CD14-positive monocyte (primary cell): ENCODE measurements around the gene GNAS. TPM values are rescaled to one million over a fixed set of nuclear protein-coding genes. Genes with fewer than 3 reads are reported as not detected.
A peak's percentile ranks its signal among the peaks of the same experiment; 100 is the strongest.

Experiments
- DNase-seq, 3 donors: peaks; one replicate each; pipeline ENCODE4 v3.0.0-alpha.2; 2011 to 2022
- H2AFZ ChIP-seq: 2 replicates; pipeline ENCODE4 v1.6.0; 2012; ENCODE audit warnings: mild to moderate bottlenecking, low read depth, low read length, inconsistent platforms; ENCODE audit not compliant: insufficient read depth, poor library complexity, severe bottlenecking
- H3K27ac ChIP-seq, 2 donors: 1 replicate in 1 of 2; 2 replicates in 1 of 2; pipeline ENCODE4 v1.5.1; 2012 to 2013; ENCODE audit warnings: low read length in 2 of 2, control low read depth in 1 of 2, inconsistent platforms in 1 of 2, low read depth in 1 of 2, mild to moderate bottlenecking in 1 of 2
- H3K27me3 ChIP-seq, 2 donors: one replicate each; pipeline versions ENCODE4 v1.6.0 to v1.6.1; 2011 to 2013; ENCODE audit warnings: low read length in 2 of 2; ENCODE audit not compliant: control insufficient read depth in 2 of 2, insufficient read depth in 2 of 2
- H3K36me3 ChIP-seq, 2 donors: replicated peaks in 1 of 2; 1 replicate in 1 of 2; 2 replicates in 1 of 2; pipeline versions ENCODE4 v1.5.1 to v1.6.1; 2012 to 2013; ENCODE audit warnings: low read length in 2 of 2, control low read depth in 1 of 2, inconsistent platforms in 1 of 2, mild to moderate bottlenecking in 1 of 2; ENCODE audit not compliant: insufficient read depth in 2 of 2, control insufficient read depth in 1 of 2
- H3K4me1 ChIP-seq, 2 donors: 1 replicate in 1 of 2; 2 replicates in 1 of 2; pipeline versions ENCODE4 v1.5.1 to v1.6.1; 2012 to 2013; ENCODE audit warnings: low read length in 2 of 2, control low read depth in 1 of 2, inconsistent platforms in 1 of 2, mild to moderate bottlenecking in 1 of 2, moderate library complexity in 1 of 2; ENCODE audit not compliant: insufficient read depth in 2 of 2, control insufficient read depth in 1 of 2
- H3K4me2 ChIP-seq: replicated peaks from 2 replicates; pipeline ENCODE3; 2012; ENCODE audit warnings: low read length, moderate library complexity, mild to moderate bottlenecking; ENCODE audit not compliant: poor library complexity, severe bottlenecking; ENCODE audit errors: extremely low read depth
- H3K4me3 ChIP-seq, 3 experiments: fragments of 200-600 bp in 1 of 3; sonication (generic) in 1 of 3; replicated peaks in 1 of 3; 1 replicate in 2 of 3; 2 replicates in 1 of 3; pipeline ENCODE4 v1.5.1; 2011 to 2013; ENCODE audit warnings: low read length in 3 of 3, mild to moderate bottlenecking in 3 of 3, control low read depth in 2 of 3, low read depth in 2 of 3, inconsistent platforms in 1 of 3, moderate library complexity in 1 of 3
- H3K79me2 ChIP-seq: 2 replicates; pipeline ENCODE4 v1.6.0; 2012; ENCODE audit warnings: mild to moderate bottlenecking, control low read depth, inconsistent platforms, low read length, moderate library complexity; ENCODE audit not compliant: insufficient read depth
- H3K9ac ChIP-seq: 2 replicates; pipeline ENCODE4 v1.6.0; 2017; ENCODE audit warnings: low read length, mild to moderate bottlenecking; ENCODE audit not compliant: insufficient read depth, poor library complexity, severe bottlenecking
- H3K9me3 ChIP-seq, 2 donors: replicated peaks in 1 of 2; 1 replicate in 1 of 2; 2 replicates in 1 of 2; pipeline versions ENCODE4 v1.5.1 to v1.6.1; 2012 to 2013; ENCODE audit warnings: low read length in 2 of 2, control low read depth in 1 of 2; ENCODE audit not compliant: control insufficient read depth in 1 of 2, insufficient read depth in 1 of 2
- H4K20me1 ChIP-seq: 2 replicates; pipeline ENCODE4 v1.6.0; 2012; ENCODE audit warnings: mild to moderate bottlenecking, low read length, control low read depth, moderate library complexity; ENCODE audit not compliant: insufficient read depth
- H3K27ac Mint-ChIP-seq, 7 donors: one replicate each; pipeline ENCODE4 v1.8.0; 2020; ENCODE audit warnings: mild to moderate bottlenecking in 7 of 7, mixed read lengths in 7 of 7, moderate library complexity in 6 of 7, inconsistent platforms in 2 of 7
- H3K27me3 Mint-ChIP-seq, 3 donors: one replicate each; pipeline ENCODE4 v1.8.0; 2021 to 2022; ENCODE audit warnings: low read depth in 3 of 3, mild to moderate bottlenecking in 3 of 3, mixed read lengths in 3 of 3, moderate library complexity in 3 of 3, inconsistent platforms in 1 of 3
- H3K36me3 Mint-ChIP-seq, 2 donors: one replicate each; pipeline ENCODE4 v1.8.0; 2020; ENCODE audit warnings: mixed read lengths in 2 of 2, inconsistent platforms in 1 of 2, mild to moderate bottlenecking in 1 of 2
- H3K4me1 Mint-ChIP-seq: one replicate; pipeline ENCODE4 v1.8.0; 2020; ENCODE audit warnings: mild to moderate bottlenecking, mixed read lengths
- H3K4me3 Mint-ChIP-seq, 2 donors: one replicate each; pipeline ENCODE4 v1.8.0; 2020; ENCODE audit warnings: mild to moderate bottlenecking in 2 of 2, mixed read lengths in 2 of 2, moderate library complexity in 1 of 2
- H3K9me3 Mint-ChIP-seq, 7 donors: one replicate each; pipeline ENCODE4 v1.8.0; 2020 to 2022; ENCODE audit warnings: mixed read lengths in 7 of 7, mild to moderate bottlenecking in 6 of 7, moderate library complexity in 6 of 7, inconsistent platforms in 2 of 7
- CTCF ChIP-seq: fragments of 200-600 bp; IDR thresholded peaks from one replicate; pipeline ENCODE4 v1.8.0; 2022; ENCODE audit warnings: antibody characterized with exemption, mild to moderate bottlenecking
- WGBS: methylation state at CpG from one replicate; pipeline ENCODE4 v1.1.5; 2013; ENCODE audit warnings: missing lambda C conversion rate; ENCODE audit not compliant: insufficient coverage; 5-methylcytosine and 5-hydroxymethylcytosine counted together
- intact Hi-C, 2 donors: fragments of 100-400 bp; cut with micrococcal nuclease; formaldehyde crosslinking; loops; one replicate each; pipeline versions ENCODE4 v1.15.0 to v1.15.1; 2023
- polyA plus RNA-seq, 3 donors: library from polyadenylated mRNA; depleted of rRNA in 1 of 3; unstranded in 2 of 3; stranded (reverse) in 1 of 3; fragments of 300-500 nt in 2 of 3; fragments of >200 nt in 1 of 3; fragmentation: Illumina TruSeq in 2 of 3; gene quantifications; 1 replicate in 2 of 3; 2 replicates in 1 of 3; pipeline ENCODE4 v1.2.3, GENCODE V29; 2012 to 2021

The GNAS gene
- polyA plus RNA-seq, 3 donors: 109 to 1,105 (median 124) TPM

GRCh38 chr20:58950603-58951002, 98.1 kb downstream of the GNAS start:
- Histone ChIP-seq H3K4me3 (no peak overlapping the region), H3K27me3 (no peaks in the 10 kb centered on the region), H3K4me1 (peaks cover 9 to 12% of the 10 kb centered on the region in 2 donors), H3K36me3 (no peaks in the 10 kb centered on the region), H3K27ac (no peak overlapping the region), H2AFZ (no peak overlapping the region), H3K4me2 (no peak overlapping the region), H4K20me1 (no peaks in the 10 kb centered on the region), H3K9me3 (no peaks in the 10 kb centered on the region), H3K9ac (no peak overlapping the region), H3K79me2 (no peaks in the 10 kb centered on the region)
- no peaks in the 10 kb centered on the region for H3K27me3 Mint-ChIP-seq
- WGBS: no CpG with 5 or more reads among the region's 5 CpGs
- TF ChIP-seq CTCF: no peak
- peaks cover 13% of the 10 kb centered on the region for H3K4me1 Mint-ChIP-seq
- H3K36me3 Mint-ChIP-seq: no peaks in the 10 kb centered on the region
- no peak for DNase-seq
- intact Hi-C loops: no loop called here
- peak overlapping the region in 1 of 2 donors; percentile 31 for H3K4me3 Mint-ChIP-seq
- peak overlapping the region in 1 of 7 donors; percentile 50 for H3K27ac Mint-ChIP-seq
- H3K9me3 Mint-ChIP-seq: peaks cover 0 to 5% (median 0%) of the 10 kb centered on the region in 7 donors

- Histone ChIP-seq H3K9ac (no peak overlapping the region), H2AFZ (no peak overlapping the region), H3K9me3 (no peaks in the 10 kb centered on the region), H3K4me1 (peaks cover 13 to 18% of the 10 kb centered on the region in 2 donors), H3K4me2 (no peak overlapping the region), H3K79me2 (no peaks in the 10 kb centered on the region), H3K4me3 (no peak overlapping the region), H3K27ac (no peak overlapping the region), H3K27me3 (no peaks in the 10 kb centered on the region), H4K20me1 (no peaks in the 10 kb centered on the region), H3K36me3 (no peaks in the 10 kb centered on the region)
- intact Hi-C loops: no loop called here
- TF ChIP-seq CTCF: no peak
- H3K36me3 Mint-ChIP-seq: no peaks in the 10 kb centered on the region
- no peak overlapping the region for H3K27ac Mint-ChIP-seq
- no peak for DNase-seq
- peaks cover 0 to 2% (median 0%) of the 10 kb centered on the region in 3 donors for H3K27me3 Mint-ChIP-seq
- peaks cover 0 to 5% (median 0%) of the 10 kb centered on the region in 7 donors for H3K9me3 Mint-ChIP-seq
- H3K4me1 Mint-ChIP-seq: peaks cover 12% of the 10 kb centered on the region
- H3K4me3 Mint-ChIP-seq: no peak overlapping the region
Measured at GRCh38 chr20:58953050-58953449, 100.5 kb downstream of the GNAS start.
